Cardiac septum (tissue), 1 donor: ENCODE measurements around the gene CALB2. TPM values are rescaled to one million over a fixed set of nuclear protein-coding genes. Genes with fewer than 3 reads are reported as not detected.
A peak's percentile ranks its signal among the peaks of the same experiment; 100 is the strongest.
"Not testable (repeated sequence)": the region's sequence is repeated elsewhere in the genome, so short reads cannot be mapped to it uniquely, and the experiment has no call there.

Experiments
- DNase-seq: peaks from one replicate; pipeline ENCODE4 v3.0.0-alpha.2; 2020; ENCODE audit warnings: low spot score
- intact Hi-C: fragments of 100-400 bp; cut with DNase I; formaldehyde crosslinking; loops from one replicate; pipeline ENCODE4 v1.14.0; 2022
- total RNA-seq: library from RNA; stranded (reverse); fragmentation: NEBNext Ultra II Directional; extraction: Animal tissue kit (Norgen Biotek cat#: 25700); gene quantifications from one replicate; pipeline ENCODE4 v1.2.1, GENCODE V29; 2021
- donor health status: DM: no; HTN: no; CAD: no.

Gene CALB2
- total RNA-seq, 1 donor from 2014 or later: 0.70 TPM

- intact Hi-C loops: no loop called here
Measured at GRCh38 chr16:71350821-71351557, 7.5 kb upstream of the CALB2 start.

DNA sequence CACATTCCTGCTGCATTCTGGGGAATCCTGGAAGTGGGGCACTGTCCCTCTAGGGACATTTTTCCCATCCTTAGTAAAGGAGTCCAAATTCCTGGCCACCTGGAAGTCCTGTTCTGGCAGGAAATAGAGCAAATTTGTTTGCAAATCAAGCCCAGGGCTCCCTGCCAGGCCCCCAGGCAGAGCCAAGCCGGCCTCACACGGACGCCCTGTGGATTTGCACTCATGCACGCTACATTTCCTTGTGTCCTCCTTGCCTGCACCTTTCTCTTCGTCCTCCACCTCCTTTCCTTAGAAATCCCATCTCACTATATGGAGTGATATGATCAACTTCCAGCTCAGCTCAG lies 7.0 kb upstream of the CALB2 start:
- intact Hi-C loops: no loop called here
- DNase-seq: peak; percentile 58

More at GRCh38 chr16:71350821-71351557, 7.5 kb upstream of the CALB2 start:
- DNase-seq: peak; percentile 63

GRCh38 chr16:71352466-71352865 lies 6.1 kb upstream of the CALB2 start:
- intact Hi-C loops: no loop called here
- DNase-seq: no peak

- intact Hi-C loops: no loop called here
- DNase-seq: peak; percentile 54
Measured at GRCh38 chr16:71352963-71353460, 5.5 kb upstream of the CALB2 start.

DNA sequence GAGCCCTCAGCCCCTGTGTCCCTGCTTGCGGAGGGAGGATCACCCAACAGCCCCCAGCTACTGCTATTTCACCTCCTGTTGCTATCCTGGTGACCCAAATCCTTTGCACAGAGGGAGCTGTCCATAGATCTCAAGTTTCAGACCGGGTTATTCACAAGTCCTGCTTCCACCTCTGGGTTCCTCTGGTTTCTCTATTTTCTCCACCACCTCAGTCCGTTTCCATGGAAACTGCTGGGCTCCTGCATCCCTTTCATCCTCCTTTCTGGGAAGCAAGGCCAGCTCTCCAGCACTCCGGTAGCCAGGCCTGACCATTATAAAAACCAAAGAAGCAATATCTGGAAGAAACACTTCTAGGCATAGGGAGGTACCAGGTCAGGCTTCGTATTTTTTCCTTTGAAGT lies 4.8 kb upstream of the CALB2 start:
- intact Hi-C loops: no loop called here

DNA sequence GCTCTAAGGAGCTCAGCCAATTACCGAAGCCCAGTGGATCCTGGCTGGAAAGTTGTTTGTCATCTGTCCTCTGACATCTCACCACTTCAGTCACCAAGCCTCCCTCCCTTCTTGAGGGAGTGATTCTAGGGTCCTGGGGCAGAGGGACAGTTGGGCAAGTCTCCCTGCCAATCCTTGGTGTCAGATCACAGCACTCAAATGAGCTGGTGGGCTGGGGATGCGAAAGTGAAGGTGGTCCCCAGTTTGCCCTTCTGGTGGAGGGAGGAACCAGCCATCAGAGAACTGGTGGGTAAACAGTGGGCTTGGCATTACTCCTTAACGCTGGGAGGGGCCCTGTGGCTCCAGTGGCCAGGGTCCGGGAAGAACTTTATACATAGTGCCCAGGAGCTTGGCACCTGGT lies 4.4 kb upstream of the CALB2 start:
- no peak for DNase-seq
- intact Hi-C loops: no loop called here

More for the DNA sequence above, 4.8 kb upstream of the CALB2 start:
- DNase-seq: peak; percentile 43

GRCh38 chr16:71356051-71356740 lies 2.3 kb upstream of the CALB2 start:
- intact Hi-C loops: no loop called here
- no peak for DNase-seq

GRCh38 chr16:71356936-71357335 lies 1.6 kb upstream of the CALB2 start:
- intact Hi-C loops, DNase-seq: not testable (repeated sequence)

DNA sequence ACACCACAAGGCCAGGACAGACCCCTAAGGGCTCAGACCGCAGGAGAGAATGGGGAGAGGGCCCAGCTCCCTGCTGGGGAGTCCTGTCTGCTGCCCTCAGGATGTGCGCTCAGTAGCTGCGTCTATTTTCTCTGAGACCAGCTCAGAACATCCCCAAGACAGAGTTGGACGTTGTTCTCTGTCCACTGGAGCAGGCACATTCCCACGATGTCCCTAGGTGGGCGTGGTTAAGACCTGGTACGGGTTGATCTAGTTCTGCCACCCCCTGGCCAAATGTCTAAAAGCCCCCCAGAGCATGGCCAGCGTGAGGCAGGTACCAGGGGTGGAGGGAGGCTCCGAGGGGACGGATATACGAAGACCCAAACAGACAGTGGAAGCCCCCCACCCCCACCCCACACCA lies 842 bp upstream of the CALB2 start:
- intact Hi-C loops: no loop called here
- DNase-seq: peak; percentile 57

DNA sequence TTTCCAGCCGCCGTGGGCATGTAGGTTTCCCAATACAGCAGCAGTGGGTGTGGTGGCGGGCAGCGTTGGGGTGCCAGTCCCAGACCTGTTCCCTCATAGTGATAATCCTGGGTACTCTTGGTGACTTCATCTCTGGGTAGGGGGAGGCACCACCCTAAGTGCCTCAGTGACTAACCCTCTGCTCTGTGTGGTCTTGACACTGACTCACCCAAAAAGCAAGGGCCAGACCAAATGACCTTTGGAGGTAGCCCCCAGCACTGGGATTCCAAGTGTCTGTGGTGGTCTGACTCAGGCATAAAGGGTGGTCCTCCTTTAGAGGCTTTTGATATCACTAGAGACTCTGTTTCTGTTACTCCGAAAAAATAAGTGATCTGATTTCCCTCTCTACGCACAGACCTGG lies 908 bp downstream of the CALB2 start:
- intact Hi-C loops: no loop called here
- DNase-seq: no peak

GRCh38 chr16:71360378-71360777 lies 1.9 kb downstream of the CALB2 start:
- no peak for DNase-seq
- intact Hi-C loops: no loop called here

DNA sequence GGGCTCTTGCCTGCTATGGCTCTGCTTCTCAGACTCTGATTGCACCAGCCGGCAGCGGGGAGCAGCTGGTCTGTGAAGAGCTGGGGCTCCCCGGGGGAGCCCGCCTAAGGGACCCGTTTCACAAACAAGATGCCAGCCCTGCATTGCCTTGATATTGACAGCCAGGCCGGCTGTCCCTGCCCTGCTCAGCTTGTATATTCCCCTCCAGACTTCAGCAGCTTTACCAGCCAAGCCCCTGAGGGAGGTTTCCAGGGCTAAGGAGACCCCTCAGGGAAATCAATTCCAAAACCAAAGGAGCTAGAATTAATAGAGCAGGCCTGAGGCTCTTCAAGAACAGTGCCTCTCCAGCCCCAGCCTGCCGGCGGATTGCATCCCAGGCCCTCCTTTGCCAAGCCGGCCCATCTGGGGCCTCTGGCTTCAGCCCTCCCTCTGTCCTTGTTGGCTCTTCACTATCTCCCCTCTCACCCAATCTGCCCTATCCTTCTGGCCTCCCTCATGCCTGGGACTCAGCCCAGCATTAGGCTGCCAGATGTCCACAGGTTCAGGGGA lies 5.7 kb downstream of the CALB2 start:
- intact Hi-C loops: no loop called here
- no peak for DNase-seq

GRCh38 chr16:71365021-71365420 lies 6.5 kb downstream of the CALB2 start:
- intact Hi-C loops: no loop called here

GRCh38 chr16:71367241-71367976 lies 8.9 kb downstream of the CALB2 start:
- DNase-seq: no peak
- intact Hi-C loops: no loop called here

More at GRCh38 chr16:71365021-71365420, 6.5 kb downstream of the CALB2 start:
- no peak for DNase-seq

GRCh38 chr16:71368958-71369357 lies 10.4 kb downstream of the CALB2 start:
- intact Hi-C loops: no loop called here
- DNase-seq: no peak

DNA sequence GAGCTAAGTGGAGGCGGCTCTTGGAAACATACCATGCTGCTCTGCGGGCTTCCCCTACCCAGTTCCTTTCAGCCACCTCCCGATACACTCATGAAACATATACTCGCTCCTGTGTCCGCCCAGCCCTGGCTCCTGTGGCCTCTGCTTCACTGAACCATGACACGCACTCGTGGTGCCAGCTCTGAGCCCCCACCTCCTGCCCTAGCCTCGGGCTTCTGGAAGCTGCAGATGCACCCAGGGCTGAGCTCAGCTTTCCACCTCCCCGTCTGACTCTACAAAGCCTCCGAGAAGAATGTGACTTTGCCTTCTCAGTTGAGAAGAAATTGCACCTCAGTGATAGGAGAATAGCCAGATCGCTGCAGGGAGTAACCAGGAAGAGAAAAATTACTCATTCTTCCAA lies 11.0 kb downstream of the CALB2 start:
- intact Hi-C loops: no loop called here
- DNase-seq: no peak

GRCh38 chr16:71371237-71371636 lies 12.7 kb downstream of the CALB2 start:
- no peak for DNase-seq

DNA sequence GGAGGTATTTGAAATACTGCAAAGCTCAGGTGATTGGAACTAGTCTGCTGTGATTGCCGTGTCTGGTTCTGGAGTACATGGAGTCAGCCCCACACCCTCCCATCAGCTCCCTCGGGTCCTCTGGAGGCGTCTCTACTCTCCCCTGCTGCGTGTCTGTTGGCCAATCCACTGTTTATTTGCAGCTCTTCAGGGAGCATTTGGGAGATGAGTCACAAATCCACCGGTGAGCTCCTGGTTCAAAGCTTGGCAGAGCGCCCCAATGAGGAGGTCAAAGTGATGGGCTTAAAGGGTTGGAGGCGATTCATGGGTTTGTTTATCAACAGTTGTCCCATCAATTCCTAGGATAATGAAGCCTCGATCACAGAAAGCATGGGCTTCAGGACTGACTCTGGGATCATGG lies 14.6 kb downstream of the CALB2 start:
- intact Hi-C loops: no loop called here
- DNase-seq: no peak

More at GRCh38 chr16:71371237-71371636, 12.7 kb downstream of the CALB2 start:
- intact Hi-C loops: no loop called here

DNA sequence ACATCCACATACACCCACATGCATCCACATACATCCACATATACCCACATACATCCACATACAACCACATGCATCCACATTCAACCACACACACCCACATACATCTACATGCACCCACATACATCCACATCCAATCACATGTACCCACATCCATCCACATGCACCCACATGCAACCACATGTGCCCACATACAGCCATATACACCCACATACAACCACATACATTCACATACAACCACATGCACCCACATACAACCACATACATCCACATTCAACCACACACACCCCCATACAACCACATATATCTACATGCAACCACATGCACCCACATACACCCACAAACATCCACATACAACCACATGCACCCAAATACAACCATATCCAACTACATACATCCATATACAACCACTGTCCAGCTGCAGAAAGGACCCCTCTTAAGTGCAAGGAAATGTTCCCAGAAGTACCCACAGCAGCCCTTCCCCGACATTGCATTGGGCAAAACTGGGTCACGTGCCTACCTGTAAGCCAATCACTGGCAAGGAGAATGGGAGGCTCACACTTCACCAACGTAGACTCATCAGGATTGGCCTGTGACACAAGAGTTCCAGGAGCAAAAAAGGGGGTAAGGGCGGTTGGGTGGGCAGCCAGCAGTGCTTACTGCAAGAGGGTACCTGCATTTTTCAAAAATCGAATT lies 18.1 kb downstream of the CALB2 start:
- DNase-seq: no peak
- intact Hi-C loops: no loop called here

GRCh38 chr16:71379711-71380110 lies 21.2 kb downstream of the CALB2 start:
- no peak for DNase-seq
- intact Hi-C loops: no loop called here
